HEK293 (cell line): ENCODE measurements around the gene RNU6-7.
A peak's percentile ranks its signal among the peaks of the same experiment; 100 is the strongest.

ENCODE experiments used
- GFI1B ChIP-seq: fragments of 450-650 bp; formaldehyde crosslinking; IDR thresholded peaks from 2 replicates; pipeline ENCODE4 v1.5.1; 2016; ENCODE audit warnings: missing biosample characterization, missing genetic modification characterization
- KLF10 ChIP-seq: fragments of 450-650 bp; IDR thresholded peaks from 2 replicates; pipeline ENCODE4 v1.5.1; 2018; ENCODE audit warnings: missing biosample characterization, mild to moderate bottlenecking, missing genetic modification characterization
- KLF16 ChIP-seq: fragments of 450-650 bp; formaldehyde crosslinking; IDR thresholded peaks from 2 replicates; pipeline ENCODE4 v1.5.1; 2017; ENCODE audit warnings: missing biosample characterization, missing genetic modification characterization
- MZF1 ChIP-seq: fragments of 450-650 bp; formaldehyde crosslinking; IDR thresholded peaks from 2 replicates; pipeline ENCODE4 v1.5.1; 2017; ENCODE audit warnings: missing biosample characterization, missing genetic modification characterization, borderline replicate concordance
- SALL2 ChIP-seq: fragments of 450-650 bp; formaldehyde crosslinking; IDR thresholded peaks from 2 replicates; pipeline ENCODE4 v1.5.0; 2017; ENCODE audit warnings: missing biosample characterization, mild to moderate bottlenecking, missing genetic modification characterization, borderline replicate concordance
- SETDB1 ChIP-seq: IDR thresholded peaks from one replicate; pipeline ENCODE4 v1.6.1; 2017; ENCODE audit warnings: mild to moderate bottlenecking, low read length, moderate library complexity, mixed read lengths; ENCODE audit not compliant: insufficient read length
- TCF7L2 ChIP-seq: IDR thresholded peaks from 2 replicates; pipeline ENCODE4 v1.6.1; 2011; ENCODE audit warnings: low read depth, mild to moderate bottlenecking, inconsistent platforms, low read length, moderate library complexity, borderline replicate concordance
- YY2 ChIP-seq: fragments of 450-650 bp; formaldehyde crosslinking; IDR thresholded peaks from 2 replicates; pipeline ENCODE4 v1.5.1; 2016; ENCODE audit warnings: missing biosample characterization, missing genetic modification characterization
- ZFP69B ChIP-seq: fragments of 450-650 bp; formaldehyde crosslinking; IDR thresholded peaks from 2 replicates; pipeline ENCODE4 v1.5.1; 2016; ENCODE audit warnings: missing biosample characterization, missing genetic modification characterization
- ZNF121 ChIP-seq: fragments of 450-650 bp; formaldehyde crosslinking; IDR thresholded peaks from 2 replicates; pipeline ENCODE4 v1.5.1; 2016; ENCODE audit warnings: missing biosample characterization, missing genetic modification characterization
- ZNF157 ChIP-seq: fragments of 450-650 bp; formaldehyde crosslinking; IDR thresholded peaks from 2 replicates; pipeline ENCODE4 v1.5.1; 2016; ENCODE audit warnings: missing biosample characterization, missing genetic modification characterization
- ZNF223 ChIP-seq: fragments of 450-650 bp; formaldehyde crosslinking; IDR thresholded peaks from 2 replicates; pipeline ENCODE4 v1.5.1; 2016; ENCODE audit warnings: missing biosample characterization, missing genetic modification characterization
- ZNF544 ChIP-seq: fragments of 450-650 bp; formaldehyde crosslinking; IDR thresholded peaks from 2 replicates; pipeline ENCODE4 v1.5.0; 2017; ENCODE audit warnings: missing biosample characterization, missing genetic modification characterization
- ZNF555 ChIP-seq: fragments of 450-650 bp; formaldehyde crosslinking; conservative IDR thresholded peaks from 2 replicates; pipeline ENCODE4 v1.5.1; 2017; ENCODE audit warnings: missing biosample characterization, mild to moderate bottlenecking, missing genetic modification characterization, inconsistent platforms
- ZNF560 ChIP-seq: fragments of 450-650 bp; formaldehyde crosslinking; IDR thresholded peaks from 2 replicates; pipeline ENCODE4 v1.5.1; 2017; ENCODE audit warnings: missing biosample characterization, missing genetic modification characterization, borderline replicate concordance
- ZNF571 ChIP-seq: fragments of 450-650 bp; formaldehyde crosslinking; IDR thresholded peaks from 2 replicates; pipeline ENCODE4 v1.5.0; 2017; ENCODE audit warnings: missing biosample characterization, missing genetic modification characterization
- ZNF621 ChIP-seq: fragments of 450-650 bp; formaldehyde crosslinking; IDR thresholded peaks from 2 replicates; pipeline ENCODE4 v1.5.1; 2017; ENCODE audit warnings: missing biosample characterization, missing genetic modification characterization
- ZNF623 ChIP-seq: fragments of 450-650 bp; formaldehyde crosslinking; IDR thresholded peaks from 2 replicates; pipeline ENCODE4 v1.5.1; 2016; ENCODE audit warnings: missing biosample characterization, missing genetic modification characterization
- ZNF701 ChIP-seq: fragments of 450-650 bp; formaldehyde crosslinking; IDR thresholded peaks from 2 replicates; pipeline ENCODE4 v1.5.1; 2016; ENCODE audit warnings: missing biosample characterization, missing genetic modification characterization
- TF ChIP-seq, protein P1 (sequence below): fragments of 450-650 bp; formaldehyde crosslinking; IDR thresholded peaks from 2 replicates; pipeline ENCODE4 v1.5.1; 2016; ENCODE audit warnings: missing biosample characterization, missing genetic modification characterization, borderline replicate concordance
- TF ChIP-seq, protein P2 (sequence below): fragments of 450-650 bp; formaldehyde crosslinking; IDR thresholded peaks from 2 replicates; pipeline ENCODE4 v1.5.1; 2016; ENCODE audit warnings: missing biosample characterization, missing genetic modification characterization
- TF ChIP-seq, protein P3 (sequence below): fragments of 450-650 bp; formaldehyde crosslinking; IDR thresholded peaks from 2 replicates; pipeline ENCODE4 v1.5.1; 2016; ENCODE audit warnings: missing biosample characterization, missing genetic modification characterization
- TF ChIP-seq, protein P4 (sequence below): fragments of 450-650 bp; formaldehyde crosslinking; IDR thresholded peaks from 2 replicates; pipeline ENCODE4 v1.5.1; 2016; ENCODE audit warnings: missing biosample characterization, missing genetic modification characterization
- TF ChIP-seq, protein P5 (sequence below): fragments of 450-650 bp; formaldehyde crosslinking; IDR thresholded peaks from 2 replicates; pipeline ENCODE4 v1.5.1; 2016; ENCODE audit warnings: missing biosample characterization, missing genetic modification characterization, low read depth
- TF ChIP-seq, protein P6 (sequence below): fragments of 450-650 bp; formaldehyde crosslinking; IDR thresholded peaks from 2 replicates; pipeline ENCODE4 v1.5.1; 2016; ENCODE audit warnings: missing biosample characterization, missing genetic modification characterization, borderline replicate concordance
- TF ChIP-seq, protein P7 (sequence below): fragments of 450-650 bp; formaldehyde crosslinking; conservative IDR thresholded peaks from 2 replicates; pipeline ENCODE4 v1.5.1; 2016; ENCODE audit warnings: low read depth, missing biosample characterization, missing genetic modification characterization

Gene RNU6-7

DNA sequence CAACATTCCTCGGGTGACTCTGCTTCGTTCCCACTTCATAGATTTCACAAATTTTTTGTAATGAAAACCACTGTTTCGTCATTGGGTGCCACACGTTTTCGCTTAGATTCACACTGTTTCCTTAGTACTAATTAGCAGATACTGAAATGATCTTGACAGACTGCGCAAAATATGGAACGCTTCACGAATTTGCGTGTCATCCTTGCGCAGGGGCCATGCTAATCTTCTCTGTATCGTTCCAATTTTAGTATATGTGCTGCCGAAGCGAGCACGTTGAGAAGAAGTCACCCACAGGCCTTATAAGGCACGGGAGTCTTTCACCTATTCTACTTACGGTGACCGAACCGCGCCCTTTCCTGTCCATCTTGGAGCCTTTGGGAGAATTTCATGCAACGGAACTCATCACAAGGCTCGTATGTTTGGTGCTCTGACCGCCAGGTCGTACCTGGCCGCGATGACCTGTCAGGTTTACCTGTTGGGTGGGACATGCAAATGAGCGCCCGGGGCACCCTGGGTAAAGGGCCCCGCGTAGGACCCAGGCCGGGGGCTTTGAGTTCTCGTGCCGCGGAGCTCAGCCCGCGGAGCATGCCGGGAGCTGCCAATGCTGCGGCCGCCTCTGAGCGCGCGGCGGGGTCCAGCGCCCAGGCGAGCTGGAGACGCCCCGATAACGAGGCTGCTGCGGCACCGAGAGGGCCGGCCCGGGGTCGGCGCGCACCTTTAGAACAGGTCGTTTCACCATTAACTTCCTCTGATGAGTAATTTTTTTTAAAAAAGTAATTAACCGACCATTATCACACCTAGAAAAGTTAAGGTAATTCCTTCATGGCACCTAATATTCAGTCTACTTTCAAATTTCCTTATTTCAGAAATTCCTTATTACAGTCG, 1.4 kb downstream of the RNU6-7 start, which contains the start of gene RNU6-8 (continued):
- TF ChIP-seq, protein P1, sequence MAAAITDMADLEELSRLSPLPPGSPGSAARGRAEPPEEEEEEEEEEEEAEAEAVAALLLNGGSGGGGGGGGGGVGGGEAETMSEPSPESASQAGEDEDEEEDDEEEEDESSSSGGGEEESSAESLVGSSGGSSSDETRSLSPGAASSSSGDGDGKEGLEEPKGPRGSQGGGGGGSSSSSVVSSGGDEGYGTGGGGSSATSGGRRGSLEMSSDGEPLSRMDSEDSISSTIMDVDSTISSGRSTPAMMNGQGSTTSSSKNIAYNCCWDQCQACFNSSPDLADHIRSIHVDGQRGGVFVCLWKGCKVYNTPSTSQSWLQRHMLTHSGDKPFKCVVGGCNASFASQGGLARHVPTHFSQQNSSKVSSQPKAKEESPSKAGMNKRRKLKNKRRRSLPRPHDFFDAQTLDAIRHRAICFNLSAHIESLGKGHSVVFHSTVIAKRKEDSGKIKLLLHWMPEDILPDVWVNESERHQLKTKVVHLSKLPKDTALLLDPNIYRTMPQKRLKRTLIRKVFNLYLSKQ (tag by site-specific recombination), result no peak
- TF ChIP-seq ZNF623 (tag by site-specific recombination) (no peak), KLF16 (tag by site-specific recombination) (peak; percentile 79), ZFP69B (tag by site-specific recombination) (no peak), SALL2 (tag by site-specific recombination) (no peak), TCF7L2 (no peak), ZNF571 (tag by site-specific recombination) (no peak), KLF10 (tag by site-specific recombination) (peak; percentile 23; the same call in 1 of the 2 replicates), ZNF121 (no peak), ZNF555 (tag by site-specific recombination) (no peak), YY2 (tag by site-specific recombination) (no peak), ZNF157 (no peak), ZNF544 (tag by site-specific recombination) (no peak), ZNF223 (tag by site-specific recombination) (no peak), MZF1 (no peak; the same call in 1 of the 2 replicates), GFI1B (no peak), ZNF701 (tag by site-specific recombination) (no peak), ZNF560 (tag by site-specific recombination) (no peak), SETDB1 (no peak), ZNF621 (tag by site-specific recombination) (no peak)
- TF ChIP-seq, protein P2, sequence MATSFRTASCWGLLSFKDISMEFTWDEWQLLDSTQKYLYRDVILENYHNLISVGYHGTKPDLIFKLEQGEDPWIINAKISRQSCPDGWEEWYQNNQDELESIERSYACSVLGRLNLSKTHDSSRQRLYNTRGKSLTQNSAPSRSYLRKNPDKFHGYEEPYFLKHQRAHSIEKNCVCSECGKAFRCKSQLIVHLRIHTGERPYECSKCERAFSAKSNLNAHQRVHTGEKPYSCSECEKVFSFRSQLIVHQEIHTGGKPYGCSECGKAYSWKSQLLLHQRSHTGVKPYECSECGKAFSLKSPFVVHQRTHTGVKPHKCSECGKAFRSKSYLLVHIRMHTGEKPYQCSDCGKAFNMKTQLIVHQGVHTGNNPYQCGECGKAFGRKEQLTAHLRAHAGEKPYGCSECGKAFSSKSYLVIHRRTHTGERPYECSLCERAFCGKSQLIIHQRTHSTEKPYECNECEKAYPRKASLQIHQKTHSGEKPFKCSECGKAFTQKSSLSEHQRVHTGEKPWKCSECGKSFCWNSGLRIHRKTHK (tag by site-specific recombination), result no peak
- TF ChIP-seq, protein P3, sequence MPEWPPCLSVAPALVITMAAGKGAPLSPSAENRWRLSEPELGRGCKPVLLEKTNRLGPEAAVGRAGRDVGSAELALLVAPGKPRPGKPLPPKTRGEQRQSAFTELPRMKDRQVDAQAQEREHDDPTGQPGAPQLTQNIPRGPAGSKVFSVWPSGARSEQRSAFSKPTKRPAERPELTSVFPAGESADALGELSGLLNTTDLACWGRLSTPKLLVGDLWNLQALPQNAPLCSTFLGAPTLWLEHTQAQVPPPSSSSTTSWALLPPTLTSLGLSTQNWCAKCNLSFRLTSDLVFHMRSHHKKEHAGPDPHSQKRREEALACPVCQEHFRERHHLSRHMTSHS (tag by site-specific recombination), result no peak
- TF ChIP-seq, protein P4, sequence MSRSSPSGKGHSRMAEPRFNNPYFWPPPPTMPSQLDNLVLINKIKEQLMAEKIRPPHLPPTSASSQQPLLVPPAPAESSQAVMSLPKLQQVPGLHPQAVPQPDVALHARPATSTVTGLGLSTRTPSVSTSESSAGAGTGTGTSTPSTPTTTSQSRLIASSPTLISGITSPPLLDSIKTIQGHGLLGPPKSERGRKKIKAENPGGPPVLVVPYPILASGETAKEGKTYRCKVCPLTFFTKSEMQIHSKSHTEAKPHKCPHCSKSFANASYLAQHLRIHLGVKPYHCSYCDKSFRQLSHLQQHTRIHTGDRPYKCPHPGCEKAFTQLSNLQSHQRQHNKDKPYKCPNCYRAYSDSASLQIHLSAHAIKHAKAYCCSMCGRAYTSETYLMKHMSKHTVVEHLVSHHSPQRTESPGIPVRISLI, result no peak
- TF ChIP-seq, protein P5, sequence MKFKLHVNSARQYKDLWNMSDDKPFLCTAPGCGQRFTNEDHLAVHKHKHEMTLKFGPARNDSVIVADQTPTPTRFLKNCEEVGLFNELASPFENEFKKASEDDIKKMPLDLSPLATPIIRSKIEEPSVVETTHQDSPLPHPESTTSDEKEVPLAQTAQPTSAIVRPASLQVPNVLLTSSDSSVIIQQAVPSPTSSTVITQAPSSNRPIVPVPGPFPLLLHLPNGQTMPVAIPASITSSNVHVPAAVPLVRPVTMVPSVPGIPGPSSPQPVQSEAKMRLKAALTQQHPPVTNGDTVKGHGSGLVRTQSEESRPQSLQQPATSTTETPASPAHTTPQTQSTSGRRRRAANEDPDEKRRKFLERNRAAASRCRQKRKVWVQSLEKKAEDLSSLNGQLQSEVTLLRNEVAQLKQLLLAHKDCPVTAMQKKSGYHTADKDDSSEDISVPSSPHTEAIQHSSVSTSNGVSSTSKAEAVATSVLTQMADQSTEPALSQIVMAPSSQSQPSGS (tag by site-specific recombination), result no peak
- TF ChIP-seq, protein P6, sequence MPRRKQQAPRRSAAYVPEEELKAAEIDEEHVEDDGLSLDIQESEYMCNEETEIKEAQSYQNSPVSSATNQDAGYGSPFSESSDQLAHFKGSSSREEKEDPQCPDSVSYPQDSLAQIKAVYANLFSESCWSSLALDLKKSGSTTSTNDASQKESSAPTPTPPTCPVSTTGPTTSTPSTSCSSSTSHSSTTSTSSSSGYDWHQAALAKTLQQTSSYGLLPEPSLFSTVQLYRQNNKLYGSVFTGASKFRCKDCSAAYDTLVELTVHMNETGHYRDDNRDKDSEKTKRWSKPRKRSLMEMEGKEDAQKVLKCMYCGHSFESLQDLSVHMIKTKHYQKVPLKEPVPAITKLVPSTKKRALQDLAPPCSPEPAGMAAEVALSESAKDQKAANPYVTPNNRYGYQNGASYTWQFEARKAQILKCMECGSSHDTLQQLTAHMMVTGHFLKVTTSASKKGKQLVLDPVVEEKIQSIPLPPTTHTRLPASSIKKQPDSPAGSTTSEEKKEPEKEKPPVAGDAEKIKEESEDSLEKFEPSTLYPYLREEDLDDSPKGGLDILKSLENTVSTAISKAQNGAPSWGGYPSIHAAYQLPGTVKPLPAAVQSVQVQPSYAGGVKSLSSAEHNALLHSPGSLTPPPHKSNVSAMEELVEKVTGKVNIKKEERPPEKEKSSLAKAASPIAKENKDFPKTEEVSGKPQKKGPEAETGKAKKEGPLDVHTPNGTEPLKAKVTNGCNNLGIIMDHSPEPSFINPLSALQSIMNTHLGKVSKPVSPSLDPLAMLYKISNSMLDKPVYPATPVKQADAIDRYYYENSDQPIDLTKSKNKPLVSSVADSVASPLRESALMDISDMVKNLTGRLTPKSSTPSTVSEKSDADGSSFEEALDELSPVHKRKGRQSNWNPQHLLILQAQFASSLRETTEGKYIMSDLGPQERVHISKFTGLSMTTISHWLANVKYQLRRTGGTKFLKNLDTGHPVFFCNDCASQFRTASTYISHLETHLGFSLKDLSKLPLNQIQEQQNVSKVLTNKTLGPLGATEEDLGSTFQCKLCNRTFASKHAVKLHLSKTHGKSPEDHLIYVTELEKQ (tag by site-specific recombination), result no peak
- TF ChIP-seq, protein P7, sequence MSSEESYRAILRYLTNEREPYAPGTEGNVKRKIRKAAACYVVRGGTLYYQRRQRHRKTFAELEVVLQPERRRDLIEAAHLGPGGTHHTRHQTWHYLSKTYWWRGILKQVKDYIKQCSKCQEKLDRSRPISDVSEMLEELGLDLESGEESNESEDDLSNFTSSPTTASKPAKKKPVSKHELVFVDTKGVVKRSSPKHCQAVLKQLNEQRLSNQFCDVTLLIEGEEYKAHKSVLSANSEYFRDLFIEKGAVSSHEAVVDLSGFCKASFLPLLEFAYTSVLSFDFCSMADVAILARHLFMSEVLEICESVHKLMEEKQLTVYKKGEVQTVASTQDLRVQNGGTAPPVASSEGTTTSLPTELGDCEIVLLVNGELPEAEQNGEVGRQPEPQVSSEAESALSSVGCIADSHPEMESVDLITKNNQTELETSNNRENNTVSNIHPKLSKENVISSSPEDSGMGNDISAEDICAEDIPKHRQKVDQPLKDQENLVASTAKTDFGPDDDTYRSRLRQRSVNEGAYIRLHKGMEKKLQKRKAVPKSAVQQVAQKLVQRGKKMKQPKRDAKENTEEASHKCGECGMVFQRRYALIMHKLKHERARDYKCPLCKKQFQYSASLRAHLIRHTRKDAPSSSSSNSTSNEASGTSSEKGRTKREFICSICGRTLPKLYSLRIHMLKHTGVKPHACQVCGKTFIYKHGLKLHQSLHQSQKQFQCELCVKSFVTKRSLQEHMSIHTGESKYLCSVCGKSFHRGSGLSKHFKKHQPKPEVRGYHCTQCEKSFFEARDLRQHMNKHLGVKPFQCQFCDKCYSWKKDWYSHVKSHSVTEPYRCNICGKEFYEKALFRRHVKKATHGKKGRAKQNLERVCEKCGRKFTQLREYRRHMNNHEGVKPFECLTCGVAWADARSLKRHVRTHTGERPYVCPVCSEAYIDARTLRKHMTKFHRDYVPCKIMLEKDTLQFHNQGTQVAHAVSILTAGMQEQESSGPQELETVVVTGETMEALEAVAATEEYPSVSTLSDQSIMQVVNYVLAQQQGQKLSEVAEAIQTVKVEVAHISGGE, result no peak
